Loucy (cell line): ENCODE data around the gene OR56A5.

ENCODE experiments used
- H2AFZ ChIP-seq: fragments of 200-600 bp; sonication (generic); 2 replicates; pipeline ENCODE4 v1.6.0; 2016; ENCODE audit warnings: antibody characterized with exemption, mild to moderate bottlenecking, low read length, moderate library complexity
- H3F3A ChIP-seq: fragments of 200-600 bp; 2 replicates; pipeline ENCODE4 v1.6.0; 2016; ENCODE audit warnings: antibody characterized with exemption, low read depth, mild to moderate bottlenecking
- H3K27me3 ChIP-seq: fragments of 200-600 bp; sonication (generic); 2 replicates; pipeline ENCODE4 v1.6.1; 2014; ENCODE audit warnings: low read length, mild to moderate bottlenecking; ENCODE audit not compliant: insufficient read depth, poor library complexity, severe bottlenecking
- H3K36me3 ChIP-seq: fragments of 200-600 bp; sonication (generic); 2 replicates; pipeline ENCODE4 v1.6.1; 2016; ENCODE audit warnings: low read length; ENCODE audit not compliant: insufficient read depth
- H3K4me1 ChIP-seq: fragments of 200-600 bp; sonication (generic); 2 replicates; pipeline ENCODE4 v1.5.1; 2014; ENCODE audit warnings: low read length, mild to moderate bottlenecking; ENCODE audit not compliant: insufficient read depth, poor library complexity, severe bottlenecking
- H3K4me2 ChIP-seq: fragments of 200-600 bp; sonication (generic); 2 replicates; pipeline ENCODE4 v1.6.0; 2014; ENCODE audit warnings: antibody characterized with exemption, low read length, low read depth, mild to moderate bottlenecking; ENCODE audit not compliant: poor library complexity, severe bottlenecking
- H3K4me3 ChIP-seq: fragments of 200-600 bp; sonication (generic); 2 replicates; pipeline ENCODE4 v1.5.1; 2014; ENCODE audit warnings: low read length, mild to moderate bottlenecking, mixed read lengths; ENCODE audit not compliant: poor library complexity, severe bottlenecking
- H3K79me2 ChIP-seq: fragments of 200-600 bp; sonication (generic); 2 replicates; pipeline ENCODE4 v1.6.1; 2014; ENCODE audit warnings: low read length; ENCODE audit not compliant: insufficient read depth
- H3K9ac ChIP-seq: fragments of 200-600 bp; sonication (generic); 2 replicates; pipeline ENCODE4 v1.6.0; 2014; ENCODE audit warnings: mild to moderate bottlenecking, low read depth, low read length, moderate library complexity; ENCODE audit not compliant: poor library complexity, severe bottlenecking
- H3K9me2 ChIP-seq: fragments of 200-600 bp; sonication (generic); replicated peaks from 2 replicates; pipeline ENCODE4 v1.6.1; 2016; ENCODE audit warnings: low read depth, low read length, mixed read lengths
- H3K9me3 ChIP-seq: fragments of 200-600 bp; sonication (generic); 2 replicates; pipeline ENCODE4 v1.6.1; 2014; ENCODE audit warnings: mild to moderate bottlenecking, antibody characterized with exemption, low read length, low read depth; ENCODE audit not compliant: insufficient read depth
- H4K20me1 ChIP-seq: fragments of 200-600 bp; sonication (generic); 2 replicates; pipeline ENCODE4 v1.6.0; 2014; ENCODE audit warnings: antibody characterized with exemption, low read length, mild to moderate bottlenecking; ENCODE audit not compliant: insufficient read depth, poor library complexity, severe bottlenecking
- CTCF ChIP-seq: fragments of 200-600 bp; sonication (generic); conservative IDR thresholded peaks from 2 replicates; pipeline ENCODE4 v1.5.1; 2014; ENCODE audit warnings: mild to moderate bottlenecking, antibody characterized with exemption, low read length
- EZH2phosphoT487 ChIP-seq: fragments of 200-600 bp; IDR thresholded peaks from 2 replicates; pipeline ENCODE4 v1.6.1; 2018; ENCODE audit warnings: antibody characterized with exemption, mild to moderate bottlenecking, moderate library complexity, borderline replicate concordance

Gene OR56A5

DNA sequence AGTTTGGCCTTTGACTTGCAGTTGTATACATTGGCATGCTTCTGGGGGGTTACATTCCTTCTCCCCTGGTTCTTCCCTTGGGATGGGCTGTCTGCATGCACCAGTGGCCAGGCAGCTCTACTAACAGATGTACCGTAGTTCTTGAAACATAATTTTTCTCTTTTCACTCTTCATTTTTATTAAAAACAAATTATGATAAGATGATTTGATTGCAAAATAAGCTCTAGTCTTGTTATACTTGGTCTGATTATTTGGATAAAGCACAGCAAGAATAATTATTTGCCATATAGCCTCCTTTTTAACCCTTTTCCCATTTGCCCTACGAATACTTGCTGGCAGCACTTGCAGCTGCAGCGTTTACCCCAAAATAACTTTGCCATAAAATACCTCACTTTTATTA, 12.7 kb downstream of the OR56A5 start:
- no peaks in the 10 kb centered on the region for H3F3A ChIP-seq
- H2AFZ ChIP-seq = no peak overlapping the region
- H3K36me3 ChIP-seq = no peaks in the 10 kb centered on the region
- H3K9ac ChIP-seq = no peak overlapping the region
- no peak overlapping the region for H3K4me2 ChIP-seq
- H3K27me3 ChIP-seq = no peaks in the 10 kb centered on the region
- no peaks in the 10 kb centered on the region for H3K9me3 ChIP-seq
- H3K4me1 ChIP-seq = no peaks in the 10 kb centered on the region
- no peaks in the 10 kb centered on the region for H3K79me2 ChIP-seq
- no peaks in the 10 kb centered on the region for H4K20me1 ChIP-seq
- TF ChIP-seq EZH2phosphoT487 (no peak), CTCF (no peak)
- no peaks in the 10 kb centered on the region for H3K9me2 ChIP-seq
- no peak overlapping the region for H3K4me3 ChIP-seq

GRCh38 chr11:5941951-5942350, 26.3 kb downstream of the OR56A5 start, which contains the start of gene OR56A3:
Gene OR56A3, plus strand, starts transcription at chr11:5942251. Its CDS starts 5,096 bp downstream, at chr11:5947347.
- H2AFZ ChIP-seq = no peak within 1 kb of the TSS
- H3K9me2 ChIP-seq = no peaks in the 10 kb centered on the region
- H3K4me1 ChIP-seq = no peaks in the 10 kb centered on the region
- no peak within 1 kb of the TSS for H3K4me2 ChIP-seq
- H3K36me3 ChIP-seq = no peaks in the 10 kb centered on the region
- H3K79me2 ChIP-seq = no peaks in the 10 kb centered on the region
- no peak for TF ChIP-seq EZH2phosphoT487
- TF ChIP-seq CTCF = no peak
- H3K4me3 ChIP-seq = no peak within 1 kb of the TSS
- no peaks in the 10 kb centered on the region for H3K27me3 ChIP-seq
- H3F3A ChIP-seq = no peaks in the 10 kb centered on the region
- no peaks in the 10 kb centered on the region for H4K20me1 ChIP-seq
- H3K9me3 ChIP-seq = no peaks in the 10 kb centered on the region
- H3K9ac ChIP-seq = no peak within 1 kb of the TSS

GRCh38 chr11:5940748-5941147, 27.5 kb downstream of the OR56A5 start:
- no peaks in the 10 kb centered on the region for H3K4me1 ChIP-seq
- no peak overlapping the region for H2AFZ ChIP-seq
- no peaks in the 10 kb centered on the region for H3K79me2 ChIP-seq
- TF ChIP-seq EZH2phosphoT487 (no peak), CTCF (no peak)
- no peaks in the 10 kb centered on the region for H3K9me2 ChIP-seq
- no peak overlapping the region for H3K4me3 ChIP-seq
- H3K36me3 ChIP-seq = no peaks in the 10 kb centered on the region
- no peak overlapping the region for H3K4me2 ChIP-seq
- no peaks in the 10 kb centered on the region for H3F3A ChIP-seq
- no peak overlapping the region for H3K9ac ChIP-seq
- H3K9me3 ChIP-seq = no peaks in the 10 kb centered on the region
- H3K27me3 ChIP-seq = no peaks in the 10 kb centered on the region
- no peaks in the 10 kb centered on the region for H4K20me1 ChIP-seq
